ENCODE data around the gene CHD5.

CHD5 gene

GRCh38 chr1:6087377-6087772 is 92.7 kb downstream of the CHD5 start:
- WGBS (ENCODE audit: extremely low coverage, insufficient coverage, low lambda C conversion rate), result no CpG with 5 or more reads among the region's 14 CpGs
- no peak overlapping the region for H2BK5ac ChIP-seq (ENCODE audit: low read length)
- H2BK120ac ChIP-seq (ENCODE audit: low read depth, low read length), result no peak overlapping the region
- DNase-seq, result no peak
- no peaks in the 10 kb centered on the region for H3K79me1 ChIP-seq (ENCODE audit: low read length)
- no peak overlapping the region for H4K5ac ChIP-seq (ENCODE audit: low read length)
- no peaks in the 10 kb centered on the region for H3K79me2 ChIP-seq (ENCODE audit: control insufficient read depth, insufficient read depth, low read length)
- H3K27ac ChIP-seq (ENCODE audit: low read depth, low read length), result no peak overlapping the region
- H3K27me3 ChIP-seq (ENCODE audit: insufficient read depth, low read length, poor library complexity), result no peaks in the 10 kb centered on the region
- no peak overlapping the region for H4K8ac ChIP-seq (ENCODE audit: low read depth, low read length)
- no peak overlapping the region for H3K4me2 ChIP-seq (ENCODE audit: low read length)
- no peak overlapping the region for H2BK15ac ChIP-seq (replicated peaks; ENCODE audit: low read depth)
- no peak overlapping the region for H3K9ac ChIP-seq (ENCODE audit: low read length)
- no peak overlapping the region for H3K4ac ChIP-seq (ENCODE audit: low read depth, low read length)
- no peak overlapping the region for H3K56ac ChIP-seq (ENCODE audit: low read length)
- no peak overlapping the region for H2AK5ac ChIP-seq (ENCODE audit: low read length)
- no peak overlapping the region for H3K18ac ChIP-seq (ENCODE audit: low read length)
- no peak overlapping the region for H3K4me3 ChIP-seq (ENCODE audit: low read length)
- H3K23ac ChIP-seq (ENCODE audit: low read length), result no peak overlapping the region
- no peaks in the 10 kb centered on the region for H3K4me1 ChIP-seq (ENCODE audit: control insufficient read depth, low read depth, low read length)
- H3K36me3 ChIP-seq (ENCODE audit: control insufficient read depth, insufficient read depth, low read length), result no peaks in the 10 kb centered on the region

GRCh38 chr1:6086762-6087376 is 93.3 kb downstream of the CHD5 start:
- Histone ChIP-seq H3K79me2 (ENCODE audit: control insufficient read depth, insufficient read depth, low read length) (no peaks in the 10 kb centered on the region), H3K9ac (ENCODE audit: low read length) (no peak overlapping the region), H3K4me3 (ENCODE audit: low read length) (no peak overlapping the region), H4K5ac (ENCODE audit: low read length) (no peak overlapping the region), H3K4me1 (ENCODE audit: control insufficient read depth, low read depth, low read length) (no peaks in the 10 kb centered on the region), H4K8ac (ENCODE audit: low read depth, low read length) (no peak overlapping the region), H3K23ac (ENCODE audit: low read length) (no peak overlapping the region), H2BK120ac (ENCODE audit: low read depth, low read length) (no peak overlapping the region), H3K36me3 (ENCODE audit: control insufficient read depth, insufficient read depth, low read length) (no peaks in the 10 kb centered on the region), H3K56ac (ENCODE audit: low read length) (no peak overlapping the region), H3K27ac (ENCODE audit: low read depth, low read length) (no peak overlapping the region), H3K18ac (ENCODE audit: low read length) (no peak overlapping the region), H2BK15ac (replicated peaks; ENCODE audit: low read depth) (no peak overlapping the region), H3K79me1 (ENCODE audit: low read length) (no peaks in the 10 kb centered on the region), H3K4ac (ENCODE audit: low read depth, low read length) (no peak overlapping the region), H2BK5ac (ENCODE audit: low read length) (no peak overlapping the region), H2AK5ac (ENCODE audit: low read length) (no peak overlapping the region), H3K4me2 (ENCODE audit: low read length) (no peak overlapping the region), H3K27me3 (ENCODE audit: insufficient read depth, low read length, poor library complexity) (no peaks in the 10 kb centered on the region)
- WGBS (ENCODE audit: extremely low coverage, insufficient coverage, low lambda C conversion rate), result no CpG with 5 or more reads among the region's 15 CpGs
- no peak for DNase-seq

GRCh38 chr1:6086358-6086757 is 93.8 kb downstream of the CHD5 start:
- H2BK15ac ChIP-seq (replicated peaks; ENCODE audit: low read depth), result no peak overlapping the region
- H3K4me3 ChIP-seq (ENCODE audit: low read length), result no peak overlapping the region
- no peak overlapping the region for H2BK120ac ChIP-seq (ENCODE audit: low read depth, low read length)
- no peak overlapping the region for H3K9ac ChIP-seq (ENCODE audit: low read length)
- H3K79me2 ChIP-seq (ENCODE audit: control insufficient read depth, insufficient read depth, low read length), result no peaks in the 10 kb centered on the region
- H3K18ac ChIP-seq (ENCODE audit: low read length), result no peak overlapping the region
- H3K79me1 ChIP-seq (ENCODE audit: low read length), result no peaks in the 10 kb centered on the region
- H2BK5ac ChIP-seq (ENCODE audit: low read length), result no peak overlapping the region
- H2AK5ac ChIP-seq (ENCODE audit: low read length), result no peak overlapping the region
- no peak for DNase-seq
- no peak overlapping the region for H3K23ac ChIP-seq (ENCODE audit: low read length)
- WGBS (ENCODE audit: extremely low coverage, insufficient coverage, low lambda C conversion rate), result no CpG with 5 or more reads among the region's 13 CpGs
- no peak overlapping the region for H3K4me2 ChIP-seq (ENCODE audit: low read length)
- H3K4ac ChIP-seq (ENCODE audit: low read depth, low read length), result no peak overlapping the region
- no peak overlapping the region for H4K8ac ChIP-seq (ENCODE audit: low read depth, low read length)
- H3K56ac ChIP-seq (ENCODE audit: low read length), result no peak overlapping the region
- H3K4me1 ChIP-seq (ENCODE audit: control insufficient read depth, low read depth, low read length), result no peaks in the 10 kb centered on the region
- H3K36me3 ChIP-seq (ENCODE audit: control insufficient read depth, insufficient read depth, low read length), result no peaks in the 10 kb centered on the region
- no peaks in the 10 kb centered on the region for H3K27me3 ChIP-seq (ENCODE audit: insufficient read depth, low read length, poor library complexity)
- H3K27ac ChIP-seq (ENCODE audit: low read depth, low read length), result no peak overlapping the region
- H4K5ac ChIP-seq (ENCODE audit: low read length), result no peak overlapping the region

- no peak for DNase-seq
- H4K5ac ChIP-seq (ENCODE audit: low read length), result no peak overlapping the region
- no peak overlapping the region for H2BK15ac ChIP-seq (replicated peaks; ENCODE audit: low read depth)
- H3K4me3 ChIP-seq (ENCODE audit: low read length), result no peak overlapping the region
- no CpG with 5 or more reads among the region's 13 CpGs for WGBS (ENCODE audit: extremely low coverage, insufficient coverage, low lambda C conversion rate)
- no peak overlapping the region for H3K4ac ChIP-seq (ENCODE audit: low read depth, low read length)
- no peak overlapping the region for H3K4me2 ChIP-seq (ENCODE audit: low read length)
- no peak overlapping the region for H2BK120ac ChIP-seq (ENCODE audit: low read depth, low read length)
- no peak overlapping the region for H2AK5ac ChIP-seq (ENCODE audit: low read length)
- no peak overlapping the region for H4K8ac ChIP-seq (ENCODE audit: low read depth, low read length)
- H3K56ac ChIP-seq (ENCODE audit: low read length), result no peak overlapping the region
- no peak overlapping the region for H2BK5ac ChIP-seq (ENCODE audit: low read length)
- no peak overlapping the region for H3K18ac ChIP-seq (ENCODE audit: low read length)
- no peaks in the 10 kb centered on the region for H3K36me3 ChIP-seq (ENCODE audit: control insufficient read depth, insufficient read depth, low read length)
- no peaks in the 10 kb centered on the region for H3K79me1 ChIP-seq (ENCODE audit: low read length)
- H3K27me3 ChIP-seq (ENCODE audit: insufficient read depth, low read length, poor library complexity), result no peaks in the 10 kb centered on the region
- H3K27ac ChIP-seq (ENCODE audit: low read depth, low read length), result no peak overlapping the region
- H3K4me1 ChIP-seq (ENCODE audit: control insufficient read depth, low read depth, low read length), result no peaks in the 10 kb centered on the region
- no peaks in the 10 kb centered on the region for H3K79me2 ChIP-seq (ENCODE audit: control insufficient read depth, insufficient read depth, low read length)
- H3K9ac ChIP-seq (ENCODE audit: low read length), result no peak overlapping the region
- H3K23ac ChIP-seq (ENCODE audit: low read length), result no peak overlapping the region
Observed at GRCh38 chr1:6085666-6086065, 94.5 kb downstream of the CHD5 start.

GRCh38 chr1:6084781-6085495 is 95.2 kb downstream of the CHD5 start:
- Histone ChIP-seq H2BK120ac (ENCODE audit: low read depth, low read length) (no peak overlapping the region), H3K4me3 (ENCODE audit: low read length) (no peak overlapping the region), H3K9ac (ENCODE audit: low read length) (no peak overlapping the region), H4K8ac (ENCODE audit: low read depth, low read length) (no peak overlapping the region), H4K5ac (ENCODE audit: low read length) (no peak overlapping the region), H3K79me2 (ENCODE audit: control insufficient read depth, insufficient read depth, low read length) (no peaks in the 10 kb centered on the region), H2AK5ac (ENCODE audit: low read length) (no peak overlapping the region), H3K36me3 (ENCODE audit: control insufficient read depth, insufficient read depth, low read length) (no peaks in the 10 kb centered on the region), H2BK15ac (replicated peaks; ENCODE audit: low read depth) (no peak overlapping the region), H3K79me1 (ENCODE audit: low read length) (no peaks in the 10 kb centered on the region), H3K18ac (ENCODE audit: low read length) (no peak overlapping the region), H3K27ac (ENCODE audit: low read depth, low read length) (no peak overlapping the region), H3K4me2 (ENCODE audit: low read length) (no peak overlapping the region), H3K56ac (ENCODE audit: low read length) (no peak overlapping the region), H3K27me3 (ENCODE audit: insufficient read depth, low read length, poor library complexity) (no peaks in the 10 kb centered on the region), H3K4ac (ENCODE audit: low read depth, low read length) (no peak overlapping the region), H2BK5ac (ENCODE audit: low read length) (no peak overlapping the region), H3K4me1 (ENCODE audit: control insufficient read depth, low read depth, low read length) (no peaks in the 10 kb centered on the region), H3K23ac (ENCODE audit: low read length) (no peak overlapping the region)
- no CpG with 5 or more reads among the region's 18 CpGs for WGBS (ENCODE audit: extremely low coverage, insufficient coverage, low lambda C conversion rate)
- DNase-seq, result no peak
